ENCODE data around the gene SPG7.

Gene SPG7

DNA sequence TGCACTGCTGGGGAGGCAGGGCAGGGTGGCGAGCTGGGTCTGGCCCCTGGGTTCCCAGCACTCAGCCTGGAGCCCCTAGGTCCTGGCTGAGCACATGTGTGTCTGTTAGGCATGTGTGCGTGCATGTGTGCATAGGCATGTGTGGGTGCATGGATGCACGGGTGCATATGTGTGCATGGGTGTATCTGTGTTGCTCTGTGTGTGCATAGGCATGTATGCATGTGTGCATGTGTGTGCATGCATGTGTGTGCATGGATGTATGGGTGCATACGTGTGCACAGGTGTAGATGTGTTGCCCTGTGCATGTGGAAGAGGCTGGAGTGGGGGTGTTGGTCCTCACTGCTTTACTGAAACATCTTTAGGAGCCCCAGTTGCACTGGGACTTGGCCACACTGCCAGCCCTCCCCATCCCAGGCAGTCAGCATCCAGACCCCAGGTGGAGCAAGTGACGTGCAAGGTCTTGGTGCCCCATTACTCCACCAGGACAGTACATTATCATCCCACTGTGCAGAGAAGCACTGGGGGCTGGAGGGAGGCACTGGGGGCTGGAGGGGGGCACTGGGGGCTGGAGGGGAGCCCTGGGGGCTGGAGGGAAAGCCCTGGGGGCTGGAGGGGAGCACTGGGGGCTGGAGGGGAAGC is 94.9 kb downstream of the SPG7 start:
- DNase-seq: no peak

DNA sequence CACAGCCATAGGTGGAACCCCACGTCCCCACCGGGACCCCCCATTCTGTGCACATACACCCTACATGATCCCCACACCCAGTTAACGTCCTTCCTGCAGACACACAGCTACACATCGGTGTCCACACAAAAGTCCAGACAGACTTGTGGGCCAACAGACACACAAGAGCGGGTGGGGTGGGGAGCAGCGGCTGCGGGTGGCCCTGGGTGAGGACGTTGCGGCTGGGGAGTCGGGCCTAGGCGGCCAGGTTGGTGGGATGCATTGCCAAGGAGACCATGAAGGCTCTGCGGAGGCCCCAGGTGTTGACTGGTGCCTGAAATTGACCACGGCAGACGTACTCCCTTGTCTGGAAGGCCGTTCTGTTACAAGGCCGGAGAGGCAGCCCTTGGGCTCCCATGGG is 96.6 kb downstream of the SPG7 start:
- no peak for DNase-seq

DNA sequence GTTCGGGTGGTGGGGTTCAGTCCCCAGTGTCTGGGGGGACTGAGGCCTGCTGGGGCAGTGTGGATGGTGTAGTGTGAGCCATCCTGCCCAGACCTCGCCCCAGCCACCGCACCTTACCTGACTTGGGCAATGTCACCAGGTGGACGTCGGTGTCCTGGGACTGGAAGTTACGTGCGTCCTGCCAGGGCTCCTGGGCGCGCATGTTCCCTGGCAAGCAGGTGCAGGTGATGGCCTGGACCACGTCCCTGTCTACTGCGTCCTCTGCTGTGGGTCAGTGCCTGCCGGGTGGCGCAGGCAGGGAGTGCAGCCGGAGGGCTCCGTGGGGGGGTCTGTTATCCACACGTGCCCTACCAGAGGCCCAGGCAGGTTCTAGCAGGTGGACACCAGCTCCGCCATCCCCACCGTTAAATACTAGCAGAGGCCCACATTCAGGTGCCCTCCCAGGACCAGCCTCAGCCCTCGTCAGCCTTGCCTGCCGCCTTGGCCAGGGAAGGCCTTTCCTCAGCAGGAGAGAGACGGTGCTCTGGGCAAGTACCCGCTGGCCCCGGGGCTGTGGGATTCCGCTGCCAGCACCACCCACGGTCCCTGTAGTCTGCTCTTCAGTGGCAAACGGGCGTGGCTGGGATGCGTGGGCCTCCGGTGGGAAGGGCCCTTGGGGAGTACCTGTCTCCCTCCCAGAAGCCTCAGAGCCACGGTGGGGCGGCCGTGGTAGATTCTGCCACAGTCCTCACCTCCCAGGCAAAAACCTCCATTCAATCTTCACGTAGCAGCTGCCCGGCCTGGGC is 97.2 kb downstream of the SPG7 start:
- no peak for DNase-seq

DNA sequence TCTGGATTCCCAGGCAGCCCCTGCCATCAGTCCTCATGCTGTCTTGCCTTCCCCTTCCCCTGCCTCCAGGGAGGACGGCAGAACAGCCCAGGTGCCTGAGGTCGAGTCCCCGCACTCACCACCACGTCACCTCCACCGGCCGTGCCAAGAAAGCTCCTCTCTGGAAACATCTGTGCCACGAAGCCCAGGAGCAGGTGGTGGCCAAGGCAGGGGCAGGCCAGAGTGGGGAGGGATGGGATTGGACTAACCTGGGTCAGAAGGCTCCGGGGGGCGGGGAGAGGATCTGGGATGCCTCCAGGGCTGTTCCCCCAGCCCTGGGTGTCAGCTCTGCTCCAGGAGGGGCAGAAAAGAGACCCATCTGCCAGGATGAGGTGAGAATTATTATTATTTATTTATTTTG is 97.8 kb downstream of the SPG7 start:
- DNase-seq: no peak
